ENCODE results near the gene PRDM11. TPM values are rescaled to one million over a fixed set of nuclear protein-coding genes. Genes with fewer than 3 reads are reported as not detected.
A peak's percentile ranks its signal among the peaks of the same experiment; 100 is the strongest.

Gene PRDM11
- total RNA-seq, 2 experiments from 2014 or later, result 2.5 to 3.4 TPM

GRCh38 chr11:45143494-45143893, 2.9 kb upstream of the PRDM11 start:
- DNase-seq (no peak), ATAC-seq (ENCODE audit: poor library complexity) (no peak)
- CTCF ChIA-PET, result no interaction called here
- POLR2A ChIA-PET, result no interaction called here
- Mint-ChIP-seq H3K4me1 (ENCODE audit: low read depth) (peaks cover 22% of the 10 kb centered on the region), H3K36me3 (ENCODE audit: low read depth) (no peaks in the 10 kb centered on the region), H3K27ac (no peak overlapping the region), H3K27me3 (peaks cover 33% of the 10 kb centered on the region), H3K4me3 (peak overlapping the region; percentile 23), H3K9me3 (no peaks in the 10 kb centered on the region)
- H3K27ac ChIP-seq (ENCODE audit: low read depth in 1 of 2, low read length in 2 of 2), result no peak overlapping the region
- no peak for TF ChIP-seq CTCF (IDR thresholded peaks at IDR 0.05)
- peaks cover 0 to 10% of the 10 kb centered on the region in 2 experiments for H3K27me3 ChIP-seq (ENCODE audit: control insufficient read depth in 1 of 2, insufficient read depth in 2 of 2, low read length in 2 of 2)
- intact Hi-C loops (cut with DNase I, micrococcal nuclease), result loop anchor here in 1 of 2 experiments (10.0 kb wide), 3 partner anchors 771 to 1259 kb away; partner anchors contain the start of genes ALKBH3, EXT2 and PEX16
- H3K36me3 ChIP-seq (ENCODE audit: insufficient read depth, low read length), result no peaks in the 10 kb centered on the region
- peaks cover 23% of the 10 kb centered on the region for H3K4me1 ChIP-seq (ENCODE audit: insufficient read depth, low read length)
- H3K9me3 ChIP-seq (ENCODE audit: control insufficient read depth in 1 of 2, insufficient read depth in 1 of 2, low read length in 2 of 2), result no peaks in the 10 kb centered on the region
- H3K4me3 ChIP-seq (ENCODE audit: low read length), result no peak overlapping the region

GRCh38 chr11:45144126-45145082, 2.0 kb upstream of the PRDM11 start:
- Histone ChIP-seq H3K4me1 (ENCODE audit: insufficient read depth, low read length) (peaks cover 23% of the 10 kb centered on the region), H3K27me3 (ENCODE audit: control insufficient read depth in 1 of 2, insufficient read depth in 2 of 2, low read length in 2 of 2) (peaks cover 0 to 10% of the 10 kb centered on the region in 2 experiments), H3K4me3 (ENCODE audit: low read length) (no peak overlapping the region), H3K36me3 (ENCODE audit: insufficient read depth, low read length) (no peaks in the 10 kb centered on the region), H3K9me3 (ENCODE audit: control insufficient read depth in 1 of 2, insufficient read depth in 1 of 2, low read length in 2 of 2) (no peaks in the 10 kb centered on the region), H3K27ac (ENCODE audit: low read depth in 1 of 2, low read length in 2 of 2) (no peak overlapping the region)
- Mint-ChIP-seq H3K9me3 (no peaks in the 10 kb centered on the region), H3K4me1 (ENCODE audit: low read depth) (peaks cover 28% of the 10 kb centered on the region), H3K27ac (no peak overlapping the region), H3K36me3 (ENCODE audit: low read depth) (no peaks in the 10 kb centered on the region), H3K4me3 (peak overlapping the region; percentile 93), H3K27me3 (peaks cover 33% of the 10 kb centered on the region)
- no peak for ATAC-seq (ENCODE audit: poor library complexity)
- DNase-seq, result peak in 1 of 14 experiments; percentile 5
- TF ChIP-seq CTCF (IDR thresholded peaks at IDR 0.05), result no peak
- intact Hi-C loops (cut with DNase I, micrococcal nuclease), result loop anchor here in 1 of 2 experiments (10.0 kb wide), 3 partner anchors 770 to 1260 kb away; partner anchors contain the start of genes ALKBH3, EXT2 and PEX16
- POLR2A ChIA-PET, result no interaction called here
- CTCF ChIA-PET, result no interaction called here

GRCh38 chr11:45145083-45145378, 1.4 kb upstream of the PRDM11 start:
- no peaks in the 10 kb centered on the region for H3K9me3 Mint-ChIP-seq
- peak overlapping the region; percentile 93 for H3K4me3 Mint-ChIP-seq
- no peak for TF ChIP-seq CTCF (IDR thresholded peaks at IDR 0.05)
- ATAC-seq (ENCODE audit: poor library complexity) (no peak), DNase-seq (no peak)
- peaks cover 0 to 10% of the 10 kb centered on the region in 2 experiments for H3K27me3 ChIP-seq (ENCODE audit: control insufficient read depth in 1 of 2, insufficient read depth in 2 of 2, low read length in 2 of 2)
- H3K4me1 ChIP-seq (ENCODE audit: insufficient read depth, low read length), result peaks cover 23% of the 10 kb centered on the region
- H3K4me3 ChIP-seq (ENCODE audit: low read length), result no peak overlapping the region
- H3K27me3 Mint-ChIP-seq, result peaks cover 33% of the 10 kb centered on the region
- POLR2A ChIA-PET, result no interaction called here
- intact Hi-C loops (cut with DNase I, micrococcal nuclease), result loop anchor here in 1 of 2 experiments (10.0 kb wide), 3 partner anchors 770 to 1260 kb away; partner anchors contain the start of genes ALKBH3, EXT2 and PEX16
- H3K27ac Mint-ChIP-seq, result no peak overlapping the region
- H3K36me3 Mint-ChIP-seq (ENCODE audit: low read depth), result no peaks in the 10 kb centered on the region
- H3K4me1 Mint-ChIP-seq (ENCODE audit: low read depth), result peaks cover 30% of the 10 kb centered on the region
- CTCF ChIA-PET, result no interaction called here
- no peaks in the 10 kb centered on the region for H3K36me3 ChIP-seq (ENCODE audit: insufficient read depth, low read length)
- H3K9me3 ChIP-seq (ENCODE audit: control insufficient read depth in 1 of 2, insufficient read depth in 1 of 2, low read length in 2 of 2), result no peaks in the 10 kb centered on the region
- H3K27ac ChIP-seq (ENCODE audit: low read depth in 1 of 2, low read length in 2 of 2), result no peak overlapping the region
